Chondrocyte (in vitro differentiated cells): ENCODE data around the gene GALP. TPM values are rescaled to one million over a fixed set of nuclear protein-coding genes. Genes with fewer than 3 reads are reported as not detected.

Experiments
- DNase-seq: peaks from one replicate; pipeline ENCODE4 v3.0.0; 2021; ENCODE audit warnings: mixed read lengths, low spot score
- H3K27ac Mint-ChIP-seq: one replicate; pipeline ENCODE4 v1.8.0; 2021; ENCODE audit warnings: mild to moderate bottlenecking, moderate library complexity, mixed read lengths; ENCODE audit not compliant: unreplicated experiment
- H3K27me3 Mint-ChIP-seq: 2 replicates; pipeline ENCODE4 v1.8.0; 2021; ENCODE audit warnings: low read depth, mixed read lengths
- H3K36me3 Mint-ChIP-seq: 2 replicates; pipeline ENCODE4 v1.8.0; 2021; ENCODE audit warnings: low read depth, mixed read lengths
- H3K4me1 Mint-ChIP-seq: 2 replicates; pipeline ENCODE4 v1.8.0; 2021; ENCODE audit warnings: low read depth, mild to moderate bottlenecking, mixed read lengths
- H3K4me3 Mint-ChIP-seq: one replicate; pipeline ENCODE4 v1.8.0; 2021; ENCODE audit warnings: mild to moderate bottlenecking, moderate library complexity, mixed read lengths; ENCODE audit not compliant: unreplicated experiment
- H3K9me3 Mint-ChIP-seq: 2 replicates; pipeline ENCODE4 v1.8.0; 2021; ENCODE audit warnings: low read depth, mixed read lengths
- total RNA-seq: library from RNA; stranded (reverse); gene quantifications from 3 replicates; pipeline ENCODE4 v1.2.1, GENCODE V29; 2021
- TF ChIP-seq, protein P1 (sequence below): fragments of 200-600 bp; sonication (generic); IDR thresholded peaks from 2 replicates; pipeline ENCODE4 v1.5.0; 2021; ENCODE audit warnings: antibody characterized with exemption, mild to moderate bottlenecking, moderate library complexity

The GALP gene
- total RNA-seq, 1 donor from 2014 or later = not detected

DNA sequence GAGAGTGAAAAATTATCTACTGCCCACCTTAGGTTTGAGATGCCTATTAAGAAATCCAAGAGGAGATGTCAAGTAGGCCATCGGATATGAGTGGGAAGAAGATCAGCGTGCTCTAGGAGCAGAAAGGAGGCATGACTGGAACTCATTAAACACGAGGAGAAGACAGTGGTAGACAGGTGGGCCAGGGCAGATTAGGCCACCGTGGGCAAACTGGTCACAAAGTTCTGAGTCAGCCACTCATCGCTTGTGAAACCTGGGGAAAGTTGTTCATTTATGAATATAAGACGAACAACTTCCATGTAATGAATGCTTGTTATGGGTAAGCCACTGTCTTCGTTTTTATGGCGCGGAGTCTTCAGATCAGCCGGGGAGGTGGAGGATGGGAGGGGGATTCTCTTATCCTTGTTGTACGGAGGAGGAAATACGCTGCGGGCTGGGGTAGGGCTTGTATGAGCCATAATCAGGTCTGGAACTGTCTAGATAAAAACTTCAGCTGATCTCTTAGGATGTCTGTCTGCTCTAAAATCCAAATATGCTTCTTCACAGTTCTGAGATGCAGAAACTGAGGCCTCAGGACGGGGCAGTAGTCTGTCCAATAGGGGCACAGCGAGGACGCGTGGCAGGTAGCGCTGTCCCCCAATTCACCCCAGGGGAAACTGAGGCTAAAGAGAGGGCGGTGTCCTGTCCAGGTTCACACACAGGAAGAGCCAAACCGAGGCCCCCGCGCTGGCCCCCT, 35.8 kb upstream of the GALP start:
- H3K36me3 Mint-ChIP-seq = no peaks in the 10 kb centered on the region
- no peak for DNase-seq
- peak overlapping the region; percentile 96 for H3K27ac Mint-ChIP-seq
- H3K4me3 Mint-ChIP-seq = peak overlapping the region; percentile 83
- TF ChIP-seq, protein P1, sequence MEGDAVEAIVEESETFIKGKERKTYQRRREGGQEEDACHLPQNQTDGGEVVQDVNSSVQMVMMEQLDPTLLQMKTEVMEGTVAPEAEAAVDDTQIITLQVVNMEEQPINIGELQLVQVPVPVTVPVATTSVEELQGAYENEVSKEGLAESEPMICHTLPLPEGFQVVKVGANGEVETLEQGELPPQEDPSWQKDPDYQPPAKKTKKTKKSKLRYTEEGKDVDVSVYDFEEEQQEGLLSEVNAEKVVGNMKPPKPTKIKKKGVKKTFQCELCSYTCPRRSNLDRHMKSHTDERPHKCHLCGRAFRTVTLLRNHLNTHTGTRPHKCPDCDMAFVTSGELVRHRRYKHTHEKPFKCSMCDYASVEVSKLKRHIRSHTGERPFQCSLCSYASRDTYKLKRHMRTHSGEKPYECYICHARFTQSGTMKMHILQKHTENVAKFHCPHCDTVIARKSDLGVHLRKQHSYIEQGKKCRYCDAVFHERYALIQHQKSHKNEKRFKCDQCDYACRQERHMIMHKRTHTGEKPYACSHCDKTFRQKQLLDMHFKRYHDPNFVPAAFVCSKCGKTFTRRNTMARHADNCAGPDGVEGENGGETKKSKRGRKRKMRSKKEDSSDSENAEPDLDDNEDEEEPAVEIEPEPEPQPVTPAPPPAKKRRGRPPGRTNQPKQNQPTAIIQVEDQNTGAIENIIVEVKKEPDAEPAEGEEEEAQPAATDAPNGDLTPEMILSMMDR = no peak
- no peaks in the 10 kb centered on the region for H3K9me3 Mint-ChIP-seq
- H3K4me1 Mint-ChIP-seq = peaks cover 30% of the 10 kb centered on the region
- H3K27me3 Mint-ChIP-seq = no peaks in the 10 kb centered on the region

DNA sequence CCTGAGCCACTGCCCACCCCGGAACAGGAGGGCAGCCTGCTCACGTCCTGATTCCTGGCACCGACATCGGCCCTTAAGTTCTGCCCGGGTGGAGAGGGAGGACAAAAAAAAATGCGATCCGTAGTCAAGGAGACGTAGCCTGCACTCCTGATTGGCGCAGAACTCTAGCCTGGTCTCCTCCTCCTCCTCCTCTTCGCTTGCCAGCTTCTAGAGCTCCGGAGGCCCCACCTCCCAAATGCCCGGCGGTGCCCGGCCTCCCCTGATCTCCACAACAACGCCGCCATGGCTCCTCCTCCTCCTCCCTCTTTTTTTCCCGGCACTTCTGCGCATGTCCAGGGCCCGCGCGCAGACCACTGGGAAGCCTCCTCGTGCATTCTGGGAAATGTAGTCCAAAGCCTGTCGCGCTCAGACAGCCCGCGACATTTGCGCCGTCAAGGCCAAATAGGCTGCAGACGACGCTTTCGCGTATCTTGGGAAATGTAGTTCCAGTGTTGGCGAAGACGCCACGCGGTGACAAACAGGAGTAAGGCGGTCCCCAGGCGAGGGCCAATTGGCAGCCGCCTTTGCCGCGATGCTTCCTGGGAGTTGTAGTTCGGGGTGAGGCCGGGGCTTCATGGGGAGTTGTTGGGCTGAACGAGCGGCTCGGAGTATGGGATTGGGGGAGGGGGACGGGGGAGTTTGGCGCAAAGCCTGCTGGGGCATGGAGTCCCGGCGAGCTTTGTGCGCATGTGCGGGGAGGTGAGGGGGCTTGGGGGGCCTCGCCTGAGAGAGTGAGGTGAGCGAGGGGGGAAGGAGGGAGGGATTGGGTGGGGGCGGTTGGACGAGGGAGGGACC, 35.0 kb upstream of the GALP start, which contains the start of gene ZNF444:
Gene ZNF444 (plus strand): TSS at position 705 of the 834 bp plus-strand sequence. CDS start 5,625 bp downstream, outside the sequence.
- Mint-ChIP-seq H3K36me3 (no peaks in the 10 kb centered on the region), H3K4me1 (peaks cover 30% of the 10 kb centered on the region), H3K4me3 (peak within 1 kb of the TSS; percentile 83), H3K9me3 (no peaks in the 10 kb centered on the region), H3K27ac (peak within 1 kb of the TSS; percentile 96), H3K27me3 (no peaks in the 10 kb centered on the region)
- DNase-seq = peak; percentile 100
- TF ChIP-seq, protein P1 = no peak

DNA sequence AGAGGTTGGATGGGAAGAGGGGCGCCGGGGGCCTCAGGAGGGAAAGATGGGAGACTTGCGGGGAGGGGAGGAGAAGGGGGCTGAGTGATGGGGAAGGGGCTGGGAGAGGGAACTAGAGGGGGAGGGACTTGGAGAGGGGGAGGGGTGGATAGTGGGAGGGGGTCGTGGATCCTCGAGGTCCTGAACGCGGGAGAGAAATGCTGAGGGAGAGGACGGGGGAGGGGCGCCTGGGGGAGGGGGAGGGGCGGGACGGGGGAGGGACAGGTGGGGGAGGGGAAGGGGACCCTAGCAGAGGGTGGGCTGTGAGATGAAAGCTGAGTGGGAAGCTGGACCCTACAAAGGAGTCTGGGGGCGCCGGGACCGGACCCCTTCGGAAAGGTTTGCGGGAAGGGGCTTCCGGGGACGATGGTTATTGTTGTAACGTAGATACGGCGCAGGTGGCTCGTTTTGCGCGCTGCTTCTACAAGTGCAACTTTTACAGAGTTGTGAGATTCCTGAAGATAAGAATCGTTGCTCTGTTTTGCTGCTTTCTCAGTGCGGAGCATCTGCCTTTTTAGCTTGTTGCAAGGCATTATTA, 34.3 kb upstream of the GALP start:
- H3K4me3 Mint-ChIP-seq = peak overlapping the region; percentile 83
- H3K27me3 Mint-ChIP-seq = no peaks in the 10 kb centered on the region
- peak overlapping the region; percentile 77 for H3K27ac Mint-ChIP-seq
- peaks cover 30% of the 10 kb centered on the region for H3K4me1 Mint-ChIP-seq
- DNase-seq = no peak
- no peaks in the 10 kb centered on the region for H3K9me3 Mint-ChIP-seq
- H3K36me3 Mint-ChIP-seq = no peaks in the 10 kb centered on the region
- TF ChIP-seq, protein P1 = no peak

DNA sequence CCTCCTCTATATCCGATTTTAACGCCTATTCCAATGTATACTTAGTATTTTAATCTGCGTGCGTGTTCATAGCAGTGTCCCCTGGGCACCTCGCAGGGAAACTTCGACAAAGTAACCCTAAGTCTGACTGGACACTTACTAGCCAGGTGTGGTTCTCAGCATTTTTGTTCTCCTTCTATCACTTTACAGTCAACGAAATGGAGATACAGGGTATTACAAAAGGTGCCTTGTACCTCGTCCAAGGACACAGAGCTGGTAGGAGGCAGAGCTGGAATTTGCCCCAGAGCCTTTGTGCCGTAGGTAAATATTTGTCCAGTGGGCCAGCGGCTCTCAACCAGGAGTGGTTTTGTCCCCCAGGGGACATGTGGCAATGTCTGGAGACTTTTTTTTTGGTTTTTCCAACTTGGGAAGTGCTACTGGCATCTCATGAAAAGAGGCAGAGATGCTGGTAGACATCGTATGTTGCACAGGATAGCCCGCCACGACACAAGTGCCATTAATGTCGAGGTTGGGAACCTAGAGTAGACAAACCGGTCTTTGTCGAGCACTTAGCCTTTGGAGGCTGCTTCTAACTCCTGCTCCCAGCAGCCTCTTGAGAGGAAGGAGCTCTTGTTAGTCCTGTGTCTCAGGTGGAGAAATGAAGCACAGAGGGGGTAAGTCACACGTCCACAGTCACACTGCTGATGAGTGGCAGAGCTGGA, 33.6 kb upstream of the GALP start:
- no peaks in the 10 kb centered on the region for H3K27me3 Mint-ChIP-seq
- H3K9me3 Mint-ChIP-seq = no peaks in the 10 kb centered on the region
- TF ChIP-seq, protein P1 = no peak
- H3K27ac Mint-ChIP-seq = peak overlapping the region; percentile 77
- no peaks in the 10 kb centered on the region for H3K36me3 Mint-ChIP-seq
- DNase-seq = no peak
- H3K4me1 Mint-ChIP-seq = peaks cover 30% of the 10 kb centered on the region
- H3K4me3 Mint-ChIP-seq = peak overlapping the region; percentile 71
